Mammary epithelial cell (primary cell): Measurements from ENCODE around the gene NKIRAS1.

Experiments used
- EZH2 ChIP-seq: IDR thresholded peaks from 2 replicates; pipeline ENCODE4 v1.6.1; 2012; ENCODE audit warnings: low read length, inconsistent platforms, borderline replicate concordance
- TF ChIP-seq, protein P1 (sequence below), 2 donors: IDR thresholded peaks in 1 of 2; conservative IDR thresholded peaks in 1 of 2; 2 replicates each; pipeline ENCODE4 v1.5.1; 2011 to 2012; ENCODE audit warnings: inconsistent platforms in 2 of 2, low read length in 2 of 2, mild to moderate bottlenecking in 2 of 2, control low read depth in 1 of 2, low read depth in 1 of 2; ENCODE audit not compliant: insufficient read depth in 1 of 2; ENCODE audit errors: extremely low read depth in 1 of 2

- TF ChIP-seq, protein P1, sequence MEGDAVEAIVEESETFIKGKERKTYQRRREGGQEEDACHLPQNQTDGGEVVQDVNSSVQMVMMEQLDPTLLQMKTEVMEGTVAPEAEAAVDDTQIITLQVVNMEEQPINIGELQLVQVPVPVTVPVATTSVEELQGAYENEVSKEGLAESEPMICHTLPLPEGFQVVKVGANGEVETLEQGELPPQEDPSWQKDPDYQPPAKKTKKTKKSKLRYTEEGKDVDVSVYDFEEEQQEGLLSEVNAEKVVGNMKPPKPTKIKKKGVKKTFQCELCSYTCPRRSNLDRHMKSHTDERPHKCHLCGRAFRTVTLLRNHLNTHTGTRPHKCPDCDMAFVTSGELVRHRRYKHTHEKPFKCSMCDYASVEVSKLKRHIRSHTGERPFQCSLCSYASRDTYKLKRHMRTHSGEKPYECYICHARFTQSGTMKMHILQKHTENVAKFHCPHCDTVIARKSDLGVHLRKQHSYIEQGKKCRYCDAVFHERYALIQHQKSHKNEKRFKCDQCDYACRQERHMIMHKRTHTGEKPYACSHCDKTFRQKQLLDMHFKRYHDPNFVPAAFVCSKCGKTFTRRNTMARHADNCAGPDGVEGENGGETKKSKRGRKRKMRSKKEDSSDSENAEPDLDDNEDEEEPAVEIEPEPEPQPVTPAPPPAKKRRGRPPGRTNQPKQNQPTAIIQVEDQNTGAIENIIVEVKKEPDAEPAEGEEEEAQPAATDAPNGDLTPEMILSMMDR (conservative IDR thresholded peaks at IDR 0.05 in 1 of 2, IDR thresholded peaks at IDR 0.05 in 1 of 2; ENCODE audit: extremely low read depth in 1 of 2, insufficient read depth in 1 of 2, low read depth in 1 of 2, low read length in 2 of 2) = no peak
- no peak for TF ChIP-seq EZH2
These were observed 53.7 kb downstream of the NKIRAS1 start for GRCh38 chr3:23863060-23863459.
